ENCODE data around the gene TFPI.
A peak's percentile ranks its signal among the peaks of the same experiment; 100 is the strongest.
"Not testable (repeated sequence)": the region's sequence is repeated elsewhere in the genome, so short reads cannot be mapped to it uniquely, and the experiment has no call there.

Gene TFPI

GRCh38 chr2:187552828-187553681 lies 1.2 kb downstream of the TFPI start:
- peak; percentile 30 for DNase-seq (ENCODE audit: low read depth)

GRCh38 chr2:187552381-187552780 lies 1.9 kb downstream of the TFPI start:
- DNase-seq (ENCODE audit: low read depth): no peak

- no peak for DNase-seq (ENCODE audit: low read depth)
Observed at GRCh38 chr2:187550857-187551256, 3.4 kb downstream of the TFPI start.

- no peak for DNase-seq (ENCODE audit: low read depth)
Observed at GRCh38 chr2:187549951-187550555, 4.2 kb downstream of the TFPI start.

GRCh38 chr2:187549193-187549592 lies 5.0 kb downstream of the TFPI start:
- DNase-seq (ENCODE audit: low read depth): no peak

- no peak for DNase-seq (ENCODE audit: low read depth)
Observed at GRCh38 chr2:187548656-187549055, 5.6 kb downstream of the TFPI start.

GRCh38 chr2:187547353-187547979 lies 6.8 kb downstream of the TFPI start:
- peak; percentile 86 for DNase-seq (ENCODE audit: low read depth)

- no peak for DNase-seq (ENCODE audit: low read depth)
Observed at GRCh38 chr2:187546762-187547333, 7.4 kb downstream of the TFPI start.

GRCh38 chr2:187545238-187545751 lies 8.9 kb downstream of the TFPI start:
- DNase-seq (ENCODE audit: low read depth): no peak

GRCh38 chr2:187544371-187545080 lies 9.7 kb downstream of the TFPI start:
- DNase-seq (ENCODE audit: low read depth): no peak

GRCh38 chr2:187543488-187543887 lies 10.7 kb downstream of the TFPI start:
- DNase-seq (ENCODE audit: low read depth): no peak

- DNase-seq (ENCODE audit: low read depth): no peak
Observed at GRCh38 chr2:187542123-187542522, 12.1 kb downstream of the TFPI start.

- peak; percentile 78 for DNase-seq (ENCODE audit: low read depth)
Observed at GRCh38 chr2:187541086-187542085, 12.8 kb downstream of the TFPI start.

- DNase-seq (ENCODE audit: low read depth): not testable (repeated sequence)
Observed at GRCh38 chr2:187538222-187538621, 16.0 kb downstream of the TFPI start.

- not testable (repeated sequence) for DNase-seq (ENCODE audit: low read depth)
Observed at GRCh38 chr2:187535381-187535780, 18.9 kb downstream of the TFPI start.

- no peak for DNase-seq (ENCODE audit: low read depth)
Observed at GRCh38 chr2:187532333-187533120, 21.7 kb downstream of the TFPI start.

- DNase-seq (ENCODE audit: low read depth): no peak
Observed at GRCh38 chr2:187529977-187530721, 24.1 kb downstream of the TFPI start.

GRCh38 chr2:187529248-187529976 lies 24.8 kb downstream of the TFPI start:
- DNase-seq (ENCODE audit: low read depth): no peak
